GM18873 (cell line): ENCODE measurements around the gene POLE2.
"Not testable (repeated sequence)": the region's sequence is repeated elsewhere in the genome, so short reads cannot be mapped to it uniquely, and the experiment has no call there.

Experiments
- ATAC-seq: cut with Tn5 transposase; IDR thresholded peaks from one replicate; pipeline ENCODE4 v1.9.1; 2021; ENCODE audit warnings: mild to moderate bottlenecking, moderate library complexity, moderate number of reproducible peaks; ENCODE audit not compliant: unreplicated experiment, low FRiP score

Gene POLE2

DNA sequence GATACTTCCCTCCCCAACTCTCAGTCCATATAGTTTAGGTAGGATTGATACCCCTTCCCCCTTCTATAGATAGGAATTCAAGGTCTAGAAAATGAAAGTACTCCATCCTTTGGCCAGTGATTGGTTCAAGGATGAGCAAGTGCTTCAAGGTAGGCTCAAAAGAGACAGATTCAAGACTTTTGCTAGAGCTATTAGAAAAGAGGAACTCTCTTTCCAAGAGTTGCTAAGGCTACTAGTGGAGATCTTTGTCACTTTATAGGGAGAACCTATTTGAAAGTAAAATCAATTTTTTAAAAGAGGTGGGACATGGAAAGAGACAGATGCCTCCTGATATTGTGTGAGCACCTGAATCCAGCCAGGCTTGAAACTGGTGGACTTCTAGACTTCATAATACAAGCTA, 17.5 kb downstream of the POLE2 start:
- no peak for ATAC-seq

DNA sequence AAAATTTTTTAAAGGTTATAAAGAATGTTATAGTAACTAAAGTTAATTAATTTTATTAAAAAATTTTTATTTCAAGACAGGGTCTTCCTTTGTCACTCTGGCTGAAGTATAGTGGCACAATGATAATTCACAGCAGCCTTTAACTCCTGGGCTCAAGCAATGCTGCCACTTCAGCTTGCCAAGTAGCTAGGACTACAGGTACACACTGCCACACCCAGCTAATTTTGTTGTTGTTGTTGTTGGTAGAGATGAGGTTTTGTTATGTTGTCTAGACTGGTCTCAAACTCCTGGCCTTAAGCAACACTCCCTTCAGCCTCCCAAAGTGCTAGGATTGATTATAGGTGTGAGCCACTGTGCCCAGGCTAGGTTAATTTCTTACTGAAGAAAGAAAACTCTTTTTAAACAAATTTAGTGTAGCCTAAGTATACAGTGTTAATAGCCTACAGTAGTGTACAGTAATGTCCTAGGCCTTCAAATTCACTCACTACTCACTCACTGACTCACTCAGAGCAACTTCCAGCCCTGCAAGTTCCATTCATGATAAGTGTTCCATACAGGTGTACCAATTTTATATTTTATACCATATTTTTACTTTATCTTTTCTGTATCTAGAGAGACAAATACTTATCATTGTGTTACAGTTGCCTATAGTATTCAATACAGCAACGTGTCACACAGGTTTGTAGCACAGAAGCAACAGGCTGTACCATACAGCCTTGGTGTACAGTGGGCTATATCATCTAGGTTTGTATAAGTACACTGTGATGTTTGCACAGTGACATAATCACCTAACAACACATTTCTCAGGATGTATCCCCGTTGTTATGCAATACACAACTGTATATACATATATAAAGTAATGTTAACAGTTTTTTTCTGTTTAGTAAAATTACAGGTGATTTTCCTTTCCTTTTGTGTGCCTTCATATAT, 28.2 kb downstream of the POLE2 start:
- ATAC-seq: no peak

DNA sequence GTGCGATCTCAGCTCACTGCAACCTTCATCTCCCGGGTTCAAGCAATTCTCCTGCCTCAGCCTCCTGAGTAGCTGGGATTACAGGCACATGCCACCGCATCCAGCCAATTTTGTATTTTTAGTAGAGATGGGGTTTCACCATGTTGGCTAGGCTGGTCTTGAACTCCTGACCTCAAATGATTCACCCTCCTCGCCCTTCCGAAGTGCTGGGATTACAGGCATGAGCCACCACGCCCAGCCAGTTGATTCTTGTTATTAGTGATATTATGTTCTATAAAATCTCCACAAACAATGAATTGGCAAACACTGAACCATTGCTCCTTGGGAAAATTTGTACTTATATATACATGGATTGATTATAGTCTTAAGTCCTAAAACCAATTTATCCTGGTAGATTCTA, 30.5 kb downstream of the POLE2 start:
- ATAC-seq: not testable (repeated sequence)

DNA sequence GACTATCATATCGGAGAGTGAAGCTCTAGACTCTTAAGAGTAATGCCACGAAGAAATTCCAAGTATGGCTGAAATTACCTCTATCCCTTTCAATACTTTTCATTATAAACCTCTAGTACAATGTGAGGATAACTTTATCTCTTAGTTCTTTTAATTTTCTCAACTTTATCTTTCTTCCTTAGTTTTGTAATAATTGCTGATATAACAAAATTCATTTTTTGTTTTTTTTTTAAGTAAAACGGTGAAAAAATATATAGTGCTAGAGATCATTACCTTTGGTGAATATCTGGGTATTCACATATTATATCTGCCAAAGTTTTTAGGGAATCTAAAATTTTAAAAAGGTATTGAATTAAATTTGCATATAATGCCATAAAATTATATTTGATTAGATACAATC, 33.5 kb downstream of the POLE2 start:
- ATAC-seq: no peak

DNA sequence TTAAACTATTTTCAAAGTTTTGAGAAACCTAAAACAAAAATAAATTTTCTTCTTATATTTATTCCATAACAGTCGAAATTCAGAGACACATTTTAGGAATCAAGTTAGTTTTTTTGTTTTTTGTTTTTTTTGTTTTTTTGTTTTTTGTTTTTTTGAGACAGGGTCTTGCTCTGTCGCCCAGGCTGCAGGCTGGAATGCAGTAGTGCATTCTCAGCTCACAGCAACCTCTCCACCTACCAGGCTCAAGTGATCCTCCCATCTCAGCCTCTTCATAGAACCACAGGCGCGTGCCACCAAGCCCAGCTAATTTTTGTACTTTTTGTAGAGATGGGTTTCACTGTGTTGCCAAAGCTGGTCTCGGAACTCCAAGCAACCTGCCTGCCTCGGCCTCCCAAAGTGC, 34.5 kb downstream of the POLE2 start:
- ATAC-seq: no peak

DNA sequence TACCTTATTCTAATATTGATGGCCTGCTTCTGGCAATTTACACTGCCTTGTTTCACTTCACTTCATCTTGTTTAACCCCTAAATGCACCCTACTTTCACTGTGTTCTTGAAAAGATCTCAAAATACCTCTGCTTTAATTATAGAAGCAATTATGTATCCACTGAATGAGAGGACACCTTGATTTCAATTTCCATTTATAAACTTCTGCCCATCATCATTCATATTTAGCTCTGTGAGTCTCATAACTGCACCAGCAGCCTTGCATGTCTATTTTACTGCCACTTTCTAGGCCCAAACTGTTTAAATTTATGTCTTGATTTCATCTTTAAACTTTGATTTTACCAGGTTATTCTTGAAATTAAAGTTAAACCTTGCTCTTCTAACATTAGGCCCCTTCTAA, 45.9 kb downstream of the POLE2 start:
- no peak for ATAC-seq

DNA sequence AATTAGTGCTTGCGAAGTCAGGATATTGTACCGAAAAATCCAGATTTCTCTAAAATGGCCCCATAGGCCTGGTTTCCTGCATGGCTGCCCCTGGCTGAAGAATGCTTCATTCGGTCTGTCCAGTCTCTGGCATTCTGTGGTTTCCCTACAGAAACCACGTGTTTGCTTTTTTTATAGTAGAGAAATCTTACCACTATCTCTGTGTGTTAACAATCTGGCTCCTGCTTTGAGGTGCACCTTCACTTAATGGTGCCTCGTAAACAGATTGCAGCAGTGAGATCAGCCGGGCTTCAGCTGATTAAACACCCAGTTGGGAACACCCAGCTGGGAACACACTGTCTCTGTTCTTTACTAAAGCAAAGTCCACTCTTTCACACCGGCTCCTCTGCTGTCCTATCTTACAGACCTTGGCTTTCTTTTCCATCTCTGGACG, 46.3 kb downstream of the POLE2 start:
- ATAC-seq: no peak

DNA sequence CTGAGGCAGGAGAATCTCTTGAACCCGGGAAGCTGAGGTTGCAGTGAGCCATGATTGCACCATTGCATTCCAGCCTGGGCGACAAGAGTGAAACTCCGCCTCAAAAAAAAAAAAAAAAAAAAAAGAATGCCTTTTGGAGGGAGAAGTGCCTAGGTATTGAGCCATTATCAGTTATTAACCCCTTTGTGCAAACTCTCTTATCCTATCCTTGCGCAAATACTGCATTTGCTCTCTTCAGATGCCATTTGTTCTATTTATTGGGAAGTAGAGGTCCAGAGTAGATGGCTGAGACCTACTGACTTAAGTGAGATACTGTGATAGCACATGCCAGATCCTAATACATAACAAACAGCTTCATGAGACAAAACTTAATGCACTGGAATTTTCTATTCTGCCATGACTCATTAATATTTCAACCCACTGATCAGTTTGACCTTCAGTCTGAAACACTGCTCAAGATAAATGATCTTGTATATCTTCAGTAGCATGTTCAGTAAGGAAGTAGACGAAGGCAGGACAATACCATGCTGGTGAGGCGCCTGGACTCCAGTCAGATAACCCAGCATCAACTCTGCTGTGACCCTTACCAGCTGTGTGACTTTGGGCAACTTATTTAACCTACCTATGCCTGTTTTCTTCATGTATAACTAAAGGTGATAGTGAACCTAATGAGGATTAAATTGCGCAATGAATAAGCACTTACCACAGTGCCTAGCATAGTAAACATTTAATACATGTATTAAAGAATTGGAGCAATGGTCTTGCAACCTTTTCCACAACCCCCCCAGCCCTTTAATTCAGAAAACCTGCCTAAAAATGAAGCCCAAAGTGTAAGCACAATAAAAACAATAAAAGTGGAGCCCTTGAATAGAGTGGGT, 47.2 kb downstream of the POLE2 start:
- ATAC-seq: no peak

DNA sequence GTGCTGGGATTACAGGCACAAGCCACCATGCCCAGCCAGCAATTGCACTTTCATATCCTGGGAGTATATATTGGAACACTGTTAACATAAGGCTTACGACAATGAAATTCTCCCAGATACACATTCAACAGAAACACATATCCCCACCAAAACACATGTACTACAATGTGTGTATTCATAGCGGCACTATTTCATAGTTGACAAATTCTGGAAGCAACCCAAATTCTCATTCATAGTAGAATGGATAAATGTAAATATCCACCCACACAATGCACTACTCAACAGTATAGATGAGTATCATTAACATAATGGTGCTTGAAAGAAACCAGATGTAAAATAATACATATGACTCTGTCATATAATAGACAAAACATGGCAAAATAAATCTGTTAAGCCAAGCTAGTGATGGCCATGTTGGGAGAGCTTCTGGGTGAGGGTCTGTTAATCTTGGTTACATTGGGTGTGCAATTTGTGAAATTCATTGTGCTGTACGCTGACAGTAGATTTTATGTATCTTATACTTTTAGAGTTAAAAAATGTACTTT, 50.4 kb downstream of the POLE2 start:
- no peak for ATAC-seq

DNA sequence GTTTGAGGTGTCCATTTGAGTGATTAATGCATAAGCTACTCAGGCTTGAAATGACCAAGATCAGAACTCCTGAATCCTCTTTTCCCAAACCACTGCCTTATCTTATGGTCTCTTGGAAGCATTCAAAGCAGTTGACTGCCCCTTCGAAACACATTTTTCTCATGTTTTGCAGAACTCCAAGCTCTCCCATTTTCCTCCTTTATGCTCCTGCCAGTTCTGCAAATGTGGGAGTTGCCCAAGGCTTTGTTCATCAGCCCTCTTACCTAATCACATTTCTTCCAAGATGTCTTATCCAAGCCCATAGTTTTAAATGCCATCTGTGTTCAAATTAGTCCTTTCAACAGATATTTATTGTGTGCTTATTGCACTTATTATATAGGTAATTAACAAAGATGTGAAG, 51.1 kb downstream of the POLE2 start:
- no peak for ATAC-seq

DNA sequence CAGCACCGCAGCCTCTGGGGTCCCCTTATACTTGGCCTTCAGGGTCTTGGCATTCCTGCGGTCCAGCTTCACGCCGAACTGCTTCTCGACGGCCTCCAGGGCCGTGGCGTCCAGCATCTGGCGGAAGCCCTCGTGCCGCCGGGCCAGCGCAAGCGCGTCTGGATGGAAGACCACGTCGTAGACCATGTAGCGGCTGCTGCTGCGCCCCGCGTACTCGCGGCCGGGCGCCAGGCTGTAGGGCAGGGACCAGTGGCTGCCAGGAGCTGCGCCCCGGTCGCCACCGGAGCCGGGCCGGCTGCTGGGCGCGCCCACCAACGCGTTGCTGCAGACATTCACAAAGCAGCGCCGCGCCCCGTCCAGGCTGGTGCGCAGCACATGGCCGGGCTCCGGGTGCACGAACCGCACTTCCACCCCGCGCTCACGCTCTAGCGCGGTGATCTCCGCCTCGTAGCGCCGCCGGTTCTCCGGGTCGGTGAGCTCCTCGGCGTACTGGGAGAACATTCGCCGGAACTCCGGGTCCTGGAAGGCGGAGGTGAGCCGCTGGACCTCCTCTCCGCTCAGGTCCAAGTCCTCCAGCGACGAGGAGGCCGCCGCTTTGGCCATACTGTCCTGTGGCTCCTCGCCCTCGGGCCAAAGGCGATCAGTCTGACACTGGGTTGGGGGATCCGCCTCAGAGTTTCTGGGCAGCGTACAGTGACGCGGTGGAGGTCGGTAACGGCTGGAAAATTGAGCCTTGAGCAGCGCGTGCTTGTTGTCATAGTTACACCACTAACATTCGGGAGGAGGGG, 53.3 kb downstream of the POLE2 start, which contains the start of gene DNAAF2:
DNAAF2 (minus strand) TSS at position 698 of the 788 bp plus-strand sequence; CDS start at position 603, 95 bp downstream.
- ATAC-seq: peak; percentile 21

DNA sequence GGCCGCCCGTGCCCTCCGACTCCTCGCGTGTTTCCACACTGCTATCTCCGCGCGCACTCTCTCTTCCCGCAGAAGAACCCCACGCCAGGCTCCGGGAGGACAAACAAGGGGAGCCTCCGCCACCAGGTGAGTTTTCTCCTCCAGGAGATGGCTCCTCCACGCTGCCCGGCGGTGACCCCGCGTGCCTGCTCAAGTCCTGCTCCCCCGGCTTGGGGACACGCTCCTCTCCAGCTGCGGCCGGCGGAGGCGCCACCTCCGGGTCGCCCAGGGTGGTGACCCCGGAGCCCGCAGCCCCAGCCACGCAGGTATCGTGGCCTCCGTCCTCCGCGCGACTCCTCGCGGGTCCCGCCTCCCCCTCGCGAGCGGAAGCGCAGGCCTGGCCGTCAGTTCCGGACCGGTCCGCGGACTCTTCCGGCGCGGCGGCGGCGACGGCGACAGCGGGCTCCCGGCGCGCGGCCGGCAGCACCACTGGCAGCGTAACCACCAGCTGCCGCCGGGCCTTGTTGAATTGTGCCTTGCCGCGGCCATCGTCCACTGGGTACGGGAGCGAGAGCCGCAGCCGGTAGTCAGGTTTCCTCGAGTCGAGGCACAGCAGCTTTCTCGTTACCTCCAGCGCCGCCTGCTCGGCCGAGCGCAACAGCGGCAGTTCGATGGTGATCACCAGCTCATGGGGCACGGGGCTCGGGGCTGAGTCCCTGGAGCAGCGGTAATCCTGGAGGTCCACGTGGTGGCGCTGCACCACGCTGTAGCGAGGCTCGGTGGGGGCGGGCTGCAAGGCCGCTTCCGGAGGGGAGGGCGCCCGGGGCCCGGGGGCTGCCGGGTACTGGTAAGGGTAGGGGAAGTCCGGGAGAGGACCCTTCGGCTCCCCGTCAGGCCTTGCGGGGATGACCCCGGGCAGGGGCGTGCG, 54.1 kb downstream of the POLE2 start:
- peak; percentile 72 for ATAC-seq

DNA sequence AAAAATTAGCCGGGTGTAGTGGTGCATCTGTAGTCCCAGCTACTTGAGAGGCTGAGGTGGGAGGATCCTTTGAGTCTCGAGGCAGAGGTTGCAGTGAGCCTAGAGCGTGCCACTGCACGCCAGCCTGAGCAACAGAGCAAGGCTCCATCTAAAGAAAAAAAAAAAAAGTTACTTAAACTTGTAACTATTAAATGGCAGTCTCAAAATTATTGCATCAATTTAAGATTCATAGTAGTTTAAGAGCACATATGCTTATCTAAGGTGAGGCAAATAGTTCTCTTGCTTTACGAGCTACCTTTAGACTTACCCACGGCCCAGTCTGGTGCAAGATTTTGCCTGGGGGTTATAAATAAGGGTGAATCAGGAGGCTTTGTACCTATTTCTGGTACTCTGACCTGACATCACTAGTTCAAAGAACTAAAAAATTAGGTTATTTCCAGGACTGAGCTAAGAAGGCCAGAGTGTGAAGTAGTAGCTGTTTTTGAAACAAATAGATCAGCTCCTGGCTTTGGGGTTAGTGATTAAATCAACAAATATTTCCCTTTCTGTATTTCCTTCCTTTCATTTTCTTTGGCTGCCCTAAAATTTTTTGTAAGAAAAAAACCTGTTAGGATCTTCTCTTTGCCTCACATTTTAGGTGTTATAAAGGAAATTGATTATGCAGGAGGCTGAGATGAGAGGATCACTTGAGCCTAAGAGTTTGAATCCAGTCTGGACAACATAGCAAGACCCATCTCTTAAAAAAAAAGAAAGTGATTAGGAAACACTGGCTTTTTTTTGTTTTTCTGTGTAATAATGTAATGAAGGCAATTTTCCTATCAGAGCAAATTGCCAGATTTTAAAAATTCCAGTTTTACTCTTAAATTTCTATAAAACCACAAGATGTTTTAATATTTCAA, 63.8 kb downstream of the POLE2 start:
- no peak for ATAC-seq

DNA sequence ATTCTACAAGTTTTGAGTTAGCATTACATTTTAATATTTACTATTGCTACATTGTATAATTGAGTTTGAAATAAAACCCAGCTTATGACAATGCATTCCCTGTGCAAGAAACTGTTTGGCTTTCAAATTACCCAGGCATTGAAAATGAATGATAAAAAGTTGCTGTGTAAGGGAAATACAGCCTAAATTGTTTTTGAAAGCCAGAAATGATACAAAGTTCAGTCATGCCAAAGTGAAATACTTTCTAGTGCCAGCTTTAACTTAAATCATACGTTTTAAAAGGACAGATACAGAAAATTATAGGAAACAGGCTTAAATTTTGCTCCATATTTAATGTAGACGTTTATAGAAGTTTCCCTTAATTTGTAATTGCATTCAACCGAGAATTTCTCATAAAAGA, 64.6 kb downstream of the POLE2 start:
- no peak for ATAC-seq

DNA sequence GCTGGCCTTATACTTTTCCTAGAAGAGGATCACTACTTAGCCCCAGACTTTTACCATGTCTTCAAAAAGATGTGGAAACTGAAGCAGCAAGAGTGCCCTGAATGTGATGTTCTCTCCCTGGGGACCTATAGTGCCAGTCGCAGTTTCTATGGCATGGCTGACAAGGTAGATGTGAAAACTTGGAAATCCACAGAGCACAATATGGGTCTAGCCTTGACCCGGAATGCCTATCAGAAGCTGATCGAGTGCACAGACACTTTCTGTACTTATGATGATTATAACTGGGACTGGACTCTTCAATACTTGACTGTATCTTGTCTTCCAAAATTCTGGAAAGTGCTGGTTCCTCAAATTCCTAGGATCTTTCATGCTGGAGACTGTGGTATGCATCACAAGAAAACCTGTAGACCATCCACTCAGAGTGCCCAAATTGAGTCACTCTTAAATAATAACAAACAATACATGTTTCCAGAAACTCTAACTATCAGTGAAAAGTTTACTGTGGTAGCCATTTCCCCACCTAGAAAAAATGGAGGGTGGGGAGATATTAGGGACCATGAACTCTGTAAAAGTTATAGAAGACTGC, 65.9 kb downstream of the POLE2 start:
- no peak for ATAC-seq

DNA sequence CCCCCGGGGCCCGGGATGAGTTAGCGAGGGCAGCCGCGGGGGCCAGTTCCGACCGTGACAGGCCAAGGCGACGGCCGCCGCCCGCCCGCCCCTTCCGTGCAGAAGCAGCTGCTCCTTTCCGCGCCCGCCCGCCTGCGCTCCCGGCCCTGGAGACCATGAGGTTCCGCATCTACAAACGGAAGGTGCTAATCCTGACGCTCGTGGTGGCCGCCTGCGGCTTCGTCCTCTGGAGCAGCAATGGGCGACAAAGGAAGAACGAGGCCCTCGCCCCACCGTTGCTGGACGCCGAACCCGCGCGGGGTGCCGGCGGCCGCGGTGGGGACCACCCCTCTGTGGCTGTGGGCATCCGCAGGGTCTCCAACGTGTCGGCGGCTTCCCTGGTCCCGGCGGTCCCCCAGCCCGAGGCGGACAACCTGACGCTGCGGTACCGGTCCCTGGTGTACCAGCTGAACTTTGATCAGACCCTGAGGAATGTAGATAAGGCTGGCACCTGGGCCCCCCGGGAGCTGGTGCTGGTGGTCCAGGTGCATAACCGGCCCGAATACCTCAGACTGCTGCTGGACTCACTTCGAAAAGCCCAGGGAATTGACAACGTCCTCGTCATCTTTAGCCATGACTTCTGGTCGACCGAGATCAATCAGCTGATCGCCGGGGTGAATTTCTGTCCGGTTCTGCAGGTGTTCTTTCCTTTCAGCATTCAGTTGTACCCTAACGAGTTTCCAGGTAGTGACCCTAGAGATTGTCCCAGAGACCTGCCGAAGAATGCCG, 66.7 kb downstream of the POLE2 start:
- peak; percentile 11 for ATAC-seq
